GM12878 (cell line): ENCODE results near the gene TTC23L. TPM values are rescaled to one million over a fixed set of nuclear protein-coding genes. Genes with fewer than 3 reads are reported as not detected.

Experiments used
- ATAC-seq: fragments of 200-7000 bp; cut with Tn5 transposase; 3 replicates; pipeline ENCODE4 v1.9.1; 2020; ENCODE audit warnings: mild to moderate bottlenecking, moderate library complexity
- BruUV-seq: library from RNA; stranded (reverse); fragments of 400-500 nt; replicated peaks from 2 replicates; lab custom pipeline; 2021; lab: Mats Ljungman, UMichigan
- CTCF ChIA-PET: fragments of 300-600 bp; sonication (Branson Sonifier 250); formaldehyde crosslinking; extraction: SDS; loops from one replicate; lab custom pipeline; 2021; ENCODE audit warnings: inconsistent platforms; lab: Yijun Ruan, JAX
- POLR2A ChIA-PET: fragments of 350-600 bp; formaldehyde crosslinking; extraction: SDS; loops from one replicate; lab custom pipeline; 2021; ENCODE audit warnings: inconsistent platforms; lab: Charles Lee
- RAD21 ChIA-PET: fragments of 300-600 bp; sonication (Branson Sonifier 250); formaldehyde crosslinking; loops from one replicate; lab custom pipeline; 2023; ENCODE audit warnings: antibody characterized with exemption; ENCODE audit not compliant: unreplicated experiment; lab: Charles Lee
- SMC1A ChIA-PET: fragments of 300-600 bp; sonication (Branson Sonifier 250); formaldehyde crosslinking; loops from one replicate; lab custom pipeline; 2023; ENCODE audit not compliant: unreplicated experiment, uncharacterized antibody; lab: Charles Lee
- DNase-seq: peaks from one replicate; pipeline ENCODE4 v3.0.0-alpha.2; 2011; ENCODE audit warnings: low read depth, low spot score
- FAIRE-seq: peaks from 3 replicates; lab custom pipeline; 2011; peaks lifted over from hg19 to GRCh38; lab: Jason Lieb, UNC
- H2AFZ ChIP-seq: 2 replicates; pipeline ENCODE4 v1.6.0; 2011; ENCODE audit warnings: low read depth, low read length, control low read depth; ENCODE audit not compliant: control insufficient read depth
- H3K27ac ChIP-seq: 2 replicates; pipeline ENCODE4 v1.5.1; 2011; ENCODE audit warnings: control low read depth; ENCODE audit not compliant: control insufficient read depth, insufficient read depth
- H3K27me3 ChIP-seq, 2 experiments: replicated peaks in 1 of 2; 2 replicates each; pipeline versions ENCODE4 v1.6.0 to v1.6.1; 2011; ENCODE audit warnings: low read length in 1 of 2; ENCODE audit not compliant: control insufficient read depth in 2 of 2, insufficient read depth in 2 of 2
- H3K36me3 ChIP-seq, 2 experiments: 2 replicates each; pipeline ENCODE4 v1.5.1; 2011; ENCODE audit warnings: low read length in 1 of 2; ENCODE audit not compliant: control insufficient read depth in 2 of 2, insufficient read depth in 2 of 2
- H3K4me1 ChIP-seq: 2 replicates; pipeline ENCODE4 v1.6.1; 2011; ENCODE audit warnings: mild to moderate bottlenecking, low read length, moderate library complexity, mixed read lengths; ENCODE audit not compliant: control insufficient read depth, insufficient read depth
- H3K4me2 ChIP-seq: 2 replicates; pipeline ENCODE4 v1.6.0; 2011; ENCODE audit warnings: control low read depth; ENCODE audit not compliant: control insufficient read depth, insufficient read depth
- H3K4me3 ChIP-seq: fragments of 200-600 bp; sonication (generic); 2 replicates; pipeline ENCODE4 v1.5.1; 2016
- H3K79me2 ChIP-seq: 2 replicates; pipeline ENCODE4 v1.6.0; 2011; ENCODE audit warnings: low read length; ENCODE audit not compliant: control insufficient read depth, insufficient read depth
- H3K9ac ChIP-seq: 2 replicates; pipeline ENCODE4 v1.8.0; 2011; ENCODE audit warnings: low read length, control low read depth, mixed read lengths; ENCODE audit not compliant: control insufficient read depth, insufficient read depth
- H3K9me3 ChIP-seq: replicated peaks from 3 replicates; pipeline ENCODE4 v1.5.1; 2011; ENCODE audit warnings: mild to moderate bottlenecking, low read length; ENCODE audit not compliant: control insufficient read depth, insufficient read depth
- H4K20me1 ChIP-seq: 2 replicates; pipeline ENCODE4 v1.6.0; 2011; ENCODE audit not compliant: control insufficient read depth, insufficient read depth
- CREM ChIP-seq: IDR thresholded peaks from 2 replicates; pipeline ENCODE4 v1.6.1; 2014; ENCODE audit warnings: antibody characterized with exemption, low read depth
- DPF2 ChIP-seq: fragments of 450-650 bp; IDR thresholded peaks from 2 replicates; pipeline ENCODE4 v1.6.1; 2017; ENCODE audit warnings: mild to moderate bottlenecking
- FOXM1 ChIP-seq: IDR thresholded peaks from 2 replicates; pipeline ENCODE4 v1.6.1; 2012; ENCODE audit warnings: low read depth, mild to moderate bottlenecking, inconsistent platforms, low read length, moderate library complexity
- PBX3 ChIP-seq: IDR thresholded peaks from 2 replicates; pipeline ENCODE4 v1.6.1; 2011; ENCODE audit warnings: mild to moderate bottlenecking, low read depth, low read length, moderate library complexity; ENCODE audit not compliant: insufficient replicate concordance
- TAF1 ChIP-seq: IDR thresholded peaks from 2 replicates; pipeline ENCODE4 v1.6.1; 2011; ENCODE audit warnings: mild to moderate bottlenecking, low read depth, low read length, borderline replicate concordance
- ZSCAN29 ChIP-seq: fragments of 450-650 bp; IDR thresholded peaks from 2 replicates; pipeline ENCODE4 v1.6.1; 2017; ENCODE audit warnings: mild to moderate bottlenecking, moderate library complexity
- WGBS: methylation state at CpG from one replicate; pipeline ENCODE4 v1.1.6; 2016; ENCODE audit warnings: low lambda C conversion rate; ENCODE audit not compliant: insufficient replicate concordance, insufficient coverage; ENCODE audit errors: missing lambda C conversion rate; 5-methylcytosine and 5-hydroxymethylcytosine counted together
- in situ Hi-C: fragments of 300-500 bp; cut with MboI; formaldehyde crosslinking; loops from 9 replicates; pipeline ENCODE4 v1.14.3; 2018; ENCODE audit warnings: mixed read lengths
- intact Hi-C: fragments of 100-400 bp; cut with micrococcal nuclease; formaldehyde crosslinking; loops from one replicate; pipeline ENCODE4 v1.14.2; 2022; ENCODE audit not compliant: unreplicated experiment
- polyA plus RNA-seq, 11 experiments: library from polyadenylated mRNA; depleted of rRNA in 4 of 11; unstranded in 6 of 11; stranded (reverse) in 5 of 11; fragments of >200 nt; fragmentation: Nextera tagmentation in 4 of 11; fragmentation: Illumina TruSeq in 1 of 11; extraction: Ambion mirVana in 4 of 11; extraction: Trizol in 1 of 11; gene quantifications; 1 replicate in 1 of 11; 2 replicates in 10 of 11; pipeline versions ENCODE4 v1.2.1 to v1.2.3, GENCODE V29; 2011 to 2016; ENCODE audit warnings: inconsistent platforms in 2 of 11, missing spikeins in 2 of 11, low read depth in 1 of 11
- total RNA-seq, 4 experiments: library from RNA; depleted of rRNA in 3 of 4; stranded (reverse); fragments of >200 nt in 3 of 4; fragmentation: Illumina TruSeq in 1 of 4; extraction: Trizol in 1 of 4; gene quantifications; 2 replicates each; pipeline versions ENCODE4 v1.2.1 to v1.2.3, GENCODE V29; 2013 to 2021
- TF ChIP-seq, protein P1 (sequence below): fragments of 450-650 bp; IDR thresholded peaks from 2 replicates; pipeline ENCODE4 v1.6.1; 2014; ENCODE audit warnings: mild to moderate bottlenecking

Gene TTC23L
- total and polyA plus RNA-seq, 10 of the 15 experiments (the other 5 are each of a cell fraction or from before 2014, with no cell fraction given): 0.09 to 0.34 TPM; not detected in 8

- no peak for FAIRE-seq
- POLR2A ChIA-PET: interaction anchor here (0.7 kb wide), 1 partner anchor 120 kb away, joined by 6 read pairs; no protein-coding TSS in a partner anchor
- BruUV-seq: no TSS peak
- 93% methylated on average over 3 of the region's 3 CpGs for WGBS
- no peak overlapping the region for H3K9ac ChIP-seq
- SMC1A ChIA-PET: no interaction called here
- no peak for DNase-seq
- no peaks in the 10 kb centered on the region for H3K9me3 ChIP-seq
- H3K36me3 ChIP-seq: peaks cover 3 to 20% of the 10 kb centered on the region in 2 experiments
- no peaks in the 10 kb centered on the region for H3K79me2 ChIP-seq
- H3K4me3 ChIP-seq: no peak overlapping the region
- ATAC-seq: no peak
- CTCF ChIA-PET: no interaction called here
- no peak overlapping the region for H2AFZ ChIP-seq
- no peaks in the 10 kb centered on the region for H3K27me3 ChIP-seq
- no peak overlapping the region for H3K4me2 ChIP-seq
- in situ Hi-C loops: no loop called here
- H3K27ac ChIP-seq: no peak overlapping the region
- intact Hi-C loops: no loop called here
- RAD21 ChIA-PET: no interaction called here
- no peaks in the 10 kb centered on the region for H3K4me1 ChIP-seq
- TF ChIP-seq DPF2 (no peak), CREM (no peak)
- TF ChIP-seq, protein P1, sequence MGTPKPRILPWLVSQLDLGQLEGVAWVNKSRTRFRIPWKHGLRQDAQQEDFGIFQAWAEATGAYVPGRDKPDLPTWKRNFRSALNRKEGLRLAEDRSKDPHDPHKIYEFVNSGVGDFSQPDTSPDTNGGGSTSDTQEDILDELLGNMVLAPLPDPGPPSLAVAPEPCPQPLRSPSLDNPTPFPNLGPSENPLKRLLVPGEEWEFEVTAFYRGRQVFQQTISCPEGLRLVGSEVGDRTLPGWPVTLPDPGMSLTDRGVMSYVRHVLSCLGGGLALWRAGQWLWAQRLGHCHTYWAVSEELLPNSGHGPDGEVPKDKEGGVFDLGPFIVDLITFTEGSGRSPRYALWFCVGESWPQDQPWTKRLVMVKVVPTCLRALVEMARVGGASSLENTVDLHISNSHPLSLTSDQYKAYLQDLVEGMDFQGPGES: no peak
- H4K20me1 ChIP-seq: no peaks in the 10 kb centered on the region
Measured at GRCh38 chr5:34941936-34942335, 103.0 kb downstream of the TTC23L start.

- Histone ChIP-seq H3K79me2 (no peaks in the 10 kb centered on the region), H2AFZ (no peak overlapping the region), H3K36me3 (peaks cover 3 to 17% of the 10 kb centered on the region in 2 experiments), H3K27me3 (no peaks in the 10 kb centered on the region), H3K4me1 (no peaks in the 10 kb centered on the region), H3K4me2 (no peak overlapping the region), H3K9me3 (no peaks in the 10 kb centered on the region), H3K4me3 (no peak overlapping the region), H4K20me1 (no peaks in the 10 kb centered on the region), H3K27ac (no peak overlapping the region), H3K9ac (no peak overlapping the region)
- no peak for FAIRE-seq
- SMC1A ChIA-PET: interaction anchor here (0.7 to 1.5 kb wide), 4 partner anchors 9 to 703 kb away, joined by 4 to 9 read pairs (median 4); partner anchors contain the start of gene DNAJC21
- ATAC-seq: no peak
- DNase-seq: no peak
- BruUV-seq: no TSS peak
- CTCF ChIA-PET: interaction anchor here (0.6 to 1.6 kb wide), 5 partner anchors 13 to 105 kb away, joined by 3 to 6 read pairs (median 3); no protein-coding TSS in a partner anchor
- POLR2A ChIA-PET: no interaction called here
- WGBS: 100% methylated on average over 2 of the region's 2 CpGs
- RAD21 ChIA-PET: interaction anchor here (1.2 kb wide), 1 partner anchor 60 kb away, joined by 3 read pairs; no protein-coding TSS in a partner anchor
- in situ Hi-C loops (no loop called here), intact Hi-C loops (no loop called here)
- no peak for TF ChIP-seq PBX3
- no peak for TF ChIP-seq ZSCAN29
- no peak for TF ChIP-seq FOXM1
- TF ChIP-seq TAF1: no peak
Measured at GRCh38 chr5:34944044-34944443, 105.1 kb downstream of the TTC23L start.
